ENCODE data around the gene DNAJB8. TPM values are rescaled to one million over a fixed set of nuclear protein-coding genes. Genes with fewer than 3 reads are reported as not detected.

Gene DNAJB8
- total RNA-seq, 3 donors from 2014 or later (not counting 1 experiment from before 2014, with no cell fraction given) = not detected

GRCh38 chr3:128482666-128483656 is 16.3 kb upstream of the DNAJB8 start:
- peaks cover 63 to 65% of the 10 kb centered on the region in 2 donors for H3K27me3 Mint-ChIP-seq (ENCODE audit: low read depth in 2 of 2)
- WGBS (ENCODE audit: insufficient coverage) = 4% methylated on average over 23 of the region's 33 CpGs
- H3K27ac Mint-ChIP-seq = no peak overlapping the region
- peaks cover 12 to 26% of the 10 kb centered on the region in 2 donors for H3K4me1 Mint-ChIP-seq
- ATAC-seq (peak in 1 of 3 donors; percentile 35), DNase-seq (peak in 1 of 2 donors; percentile 39)
- H3K36me3 ChIP-seq (ENCODE audit: control insufficient read depth, insufficient read depth, low read length) = no peaks in the 10 kb centered on the region
- H3K27me3 ChIP-seq (ENCODE audit: control insufficient read depth, insufficient read depth, low read length) = peaks cover 45% of the 10 kb centered on the region
- H3K9me3 Mint-ChIP-seq = no peaks in the 10 kb centered on the region
- TF ChIP-seq CTCF (IDR thresholded peaks at IDR 0.05) = no peak
- intact Hi-C loops (cut with micrococcal nuclease) = no loop called here
- no peak overlapping the region for H3K4me3 ChIP-seq (ENCODE audit: low read length)
- H3K9me3 ChIP-seq (ENCODE audit: control insufficient read depth, insufficient read depth, low read length) = no peaks in the 10 kb centered on the region
- no peaks in the 10 kb centered on the region for H3K36me3 Mint-ChIP-seq
- H3K4me1 ChIP-seq (ENCODE audit: control insufficient read depth, insufficient read depth, low read length) = peaks cover 25% of the 10 kb centered on the region
- H3K27ac ChIP-seq (ENCODE audit: low read length) = no peak overlapping the region
- peak overlapping the region; percentile 74 for H3K4me3 Mint-ChIP-seq

- WGBS (ENCODE audit: insufficient coverage) = 72% methylated on average over 11 of the region's 11 CpGs
- H3K27ac Mint-ChIP-seq = no peak overlapping the region
- intact Hi-C loops (cut with micrococcal nuclease) = no loop called here
- H3K4me1 Mint-ChIP-seq = peaks cover 7 to 22% of the 10 kb centered on the region in 2 donors
- no peaks in the 10 kb centered on the region for H3K36me3 Mint-ChIP-seq
- Histone ChIP-seq H3K4me3 (ENCODE audit: low read length) (no peak overlapping the region), H3K9me3 (ENCODE audit: control insufficient read depth, insufficient read depth, low read length) (no peaks in the 10 kb centered on the region), H3K4me1 (ENCODE audit: control insufficient read depth, insufficient read depth, low read length) (peaks cover 18% of the 10 kb centered on the region), H3K27ac (ENCODE audit: low read length) (no peak overlapping the region), H3K27me3 (ENCODE audit: control insufficient read depth, insufficient read depth, low read length) (peaks cover 44% of the 10 kb centered on the region), H3K36me3 (ENCODE audit: control insufficient read depth, insufficient read depth, low read length) (no peaks in the 10 kb centered on the region)
- TF ChIP-seq CTCF (IDR thresholded peaks at IDR 0.05) = no peak
- no peak overlapping the region for H3K4me3 Mint-ChIP-seq
- H3K27me3 Mint-ChIP-seq (ENCODE audit: low read depth in 2 of 2) = peaks cover 60 to 63% of the 10 kb centered on the region in 2 donors
- ATAC-seq (no peak), DNase-seq (no peak)
- H3K9me3 Mint-ChIP-seq = no peaks in the 10 kb centered on the region
Measured at GRCh38 chr3:128482175-128482574, 15.5 kb upstream of the DNAJB8 start.

- intact Hi-C loops (cut with micrococcal nuclease) = no loop called here
- H3K9me3 Mint-ChIP-seq = no peaks in the 10 kb centered on the region
- no peak for TF ChIP-seq CTCF (IDR thresholded peaks at IDR 0.05)
- peaks cover 13% of the 10 kb centered on the region for H3K4me1 ChIP-seq (ENCODE audit: control insufficient read depth, insufficient read depth, low read length)
- no peaks in the 10 kb centered on the region for H3K36me3 ChIP-seq (ENCODE audit: control insufficient read depth, insufficient read depth, low read length)
- no peak overlapping the region for H3K27ac ChIP-seq (ENCODE audit: low read length)
- H3K27me3 Mint-ChIP-seq (ENCODE audit: low read depth in 2 of 2) = peaks cover 58% of the 10 kb centered on the region in 2 donors
- no peaks in the 10 kb centered on the region for H3K36me3 Mint-ChIP-seq
- ATAC-seq (no peak), DNase-seq (no peak)
- no peak overlapping the region for H3K27ac Mint-ChIP-seq
- no peak overlapping the region for H3K4me3 Mint-ChIP-seq
- WGBS (ENCODE audit: insufficient coverage) = 66% methylated on average over 19 of the region's 19 CpGs
- H3K27me3 ChIP-seq (ENCODE audit: control insufficient read depth, insufficient read depth, low read length) = peaks cover 41% of the 10 kb centered on the region
- no peak overlapping the region for H3K4me3 ChIP-seq (ENCODE audit: low read length)
- H3K4me1 Mint-ChIP-seq = peaks cover 5 to 15% of the 10 kb centered on the region in 2 donors
- no peaks in the 10 kb centered on the region for H3K9me3 ChIP-seq (ENCODE audit: control insufficient read depth, insufficient read depth, low read length)
Measured at GRCh38 chr3:128481438-128481942, 14.8 kb upstream of the DNAJB8 start.

All from natural killer cell (primary cell).